ENCODE data around the gene SMARCA2.

DNA sequence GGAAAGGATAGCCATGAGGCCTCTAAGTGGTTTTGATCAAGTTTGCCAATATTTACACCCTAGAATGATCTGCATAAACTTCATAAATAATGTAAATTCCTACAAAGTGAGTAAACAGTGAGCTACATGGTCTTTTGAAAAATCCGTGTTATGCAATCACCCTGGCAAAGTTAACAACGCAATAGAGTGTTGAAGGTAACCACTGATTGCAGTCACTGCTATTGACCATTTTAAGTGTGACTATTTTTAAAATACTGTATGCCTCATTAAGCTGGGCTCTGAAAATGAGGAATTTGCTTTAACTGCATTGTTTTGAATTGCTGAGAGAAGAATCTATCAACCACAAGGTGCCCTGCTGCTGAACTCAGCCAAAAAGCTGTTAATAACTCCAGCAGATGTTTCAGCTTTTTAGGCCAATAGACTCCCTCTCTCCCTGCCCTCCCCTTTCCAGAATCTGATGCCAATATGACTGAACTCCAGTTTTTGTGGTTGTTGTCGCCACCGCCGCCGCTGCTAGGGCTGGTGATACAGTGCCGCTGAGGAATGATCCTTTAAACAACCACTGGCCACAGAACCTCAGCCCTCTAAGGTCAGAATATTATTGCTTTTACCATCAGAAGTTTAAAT is 35.3 kb upstream of the SMARCA2 start:
- TF ChIP-seq CTCF (conservative IDR thresholded peaks at IDR 0.05; ENCODE audit: low read length) (no peak), EZH2phosphoT487 (IDR thresholded peaks at IDR 0.05; ENCODE audit: borderline replicate concordance) (no peak)
